Panc1 (cell line): ENCODE results near the gene TP53BP1.

ENCODE experiments used
- POLR2AphosphoS5 ChIP-seq: IDR thresholded peaks from 2 replicates; pipeline ENCODE4 v1.6.1; 2012; ENCODE audit warnings: mild to moderate bottlenecking, low read depth, low read length, moderate library complexity
- SIN3A ChIP-seq: IDR thresholded peaks from 2 replicates; pipeline ENCODE4 v1.6.1; 2012; ENCODE audit warnings: low read depth, mild to moderate bottlenecking, low read length, moderate library complexity, borderline replicate concordance; ENCODE audit not compliant: insufficient read depth
- TF ChIP-seq, protein P1 (sequence below): fragments of 450-650 bp; IDR thresholded peaks from 2 replicates; pipeline ENCODE4 v1.5.1; 2017; ENCODE audit warnings: mild to moderate bottlenecking
- TF ChIP-seq, protein P2 (sequence below), 2 experiments: IDR thresholded peaks; 2 replicates each; pipeline ENCODE4 v1.6.1; 2011 to 2012; ENCODE audit warnings: low read depth in 2 of 2, control low read depth in 1 of 2, low read length in 1 of 2, mild to moderate bottlenecking in 1 of 2, moderate library complexity in 1 of 2; ENCODE audit not compliant: insufficient read depth in 1 of 2

DNA sequence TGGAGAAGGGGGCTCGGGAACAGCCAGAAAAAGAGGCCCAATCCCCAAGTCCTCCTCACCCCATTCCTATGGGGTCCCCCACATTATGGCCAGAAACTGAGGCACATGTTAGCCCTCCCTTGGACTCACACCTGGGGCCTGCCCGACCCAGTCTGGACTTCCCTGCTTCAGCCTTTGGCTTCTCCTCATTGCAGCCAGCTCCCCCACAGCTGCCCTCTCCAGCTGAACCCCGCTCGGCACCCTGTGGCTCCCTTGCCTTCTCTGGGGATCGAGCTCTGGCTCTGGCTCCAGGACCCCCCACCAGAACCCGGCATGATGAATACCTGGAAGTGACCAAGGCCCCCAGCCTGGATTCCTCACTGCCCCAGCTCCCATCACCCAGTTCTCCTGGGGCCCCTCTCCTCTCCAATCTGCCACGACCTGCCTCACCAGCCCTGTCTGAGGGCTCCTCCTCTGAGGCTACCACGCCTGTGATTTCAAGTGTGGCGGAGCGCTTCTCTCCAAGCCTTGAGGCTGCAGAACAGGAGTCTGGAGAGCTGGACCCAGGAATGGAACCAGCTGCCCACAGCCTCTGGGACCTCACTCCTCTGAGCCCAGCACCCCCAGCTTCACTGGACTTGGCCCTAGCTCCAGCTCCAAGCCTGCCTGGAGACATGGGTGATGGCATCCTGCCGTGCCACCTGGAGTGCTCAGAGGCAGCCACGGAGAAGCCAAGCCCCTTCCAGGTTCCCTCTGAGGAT, 35.0 kb upstream of the TP53BP1 start:
- TF ChIP-seq, protein P1, sequence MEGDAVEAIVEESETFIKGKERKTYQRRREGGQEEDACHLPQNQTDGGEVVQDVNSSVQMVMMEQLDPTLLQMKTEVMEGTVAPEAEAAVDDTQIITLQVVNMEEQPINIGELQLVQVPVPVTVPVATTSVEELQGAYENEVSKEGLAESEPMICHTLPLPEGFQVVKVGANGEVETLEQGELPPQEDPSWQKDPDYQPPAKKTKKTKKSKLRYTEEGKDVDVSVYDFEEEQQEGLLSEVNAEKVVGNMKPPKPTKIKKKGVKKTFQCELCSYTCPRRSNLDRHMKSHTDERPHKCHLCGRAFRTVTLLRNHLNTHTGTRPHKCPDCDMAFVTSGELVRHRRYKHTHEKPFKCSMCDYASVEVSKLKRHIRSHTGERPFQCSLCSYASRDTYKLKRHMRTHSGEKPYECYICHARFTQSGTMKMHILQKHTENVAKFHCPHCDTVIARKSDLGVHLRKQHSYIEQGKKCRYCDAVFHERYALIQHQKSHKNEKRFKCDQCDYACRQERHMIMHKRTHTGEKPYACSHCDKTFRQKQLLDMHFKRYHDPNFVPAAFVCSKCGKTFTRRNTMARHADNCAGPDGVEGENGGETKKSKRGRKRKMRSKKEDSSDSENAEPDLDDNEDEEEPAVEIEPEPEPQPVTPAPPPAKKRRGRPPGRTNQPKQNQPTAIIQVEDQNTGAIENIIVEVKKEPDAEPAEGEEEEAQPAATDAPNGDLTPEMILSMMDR: no peak
- TF ChIP-seq POLR2AphosphoS5 (no peak), SIN3A (no peak)
- TF ChIP-seq, protein P2, sequence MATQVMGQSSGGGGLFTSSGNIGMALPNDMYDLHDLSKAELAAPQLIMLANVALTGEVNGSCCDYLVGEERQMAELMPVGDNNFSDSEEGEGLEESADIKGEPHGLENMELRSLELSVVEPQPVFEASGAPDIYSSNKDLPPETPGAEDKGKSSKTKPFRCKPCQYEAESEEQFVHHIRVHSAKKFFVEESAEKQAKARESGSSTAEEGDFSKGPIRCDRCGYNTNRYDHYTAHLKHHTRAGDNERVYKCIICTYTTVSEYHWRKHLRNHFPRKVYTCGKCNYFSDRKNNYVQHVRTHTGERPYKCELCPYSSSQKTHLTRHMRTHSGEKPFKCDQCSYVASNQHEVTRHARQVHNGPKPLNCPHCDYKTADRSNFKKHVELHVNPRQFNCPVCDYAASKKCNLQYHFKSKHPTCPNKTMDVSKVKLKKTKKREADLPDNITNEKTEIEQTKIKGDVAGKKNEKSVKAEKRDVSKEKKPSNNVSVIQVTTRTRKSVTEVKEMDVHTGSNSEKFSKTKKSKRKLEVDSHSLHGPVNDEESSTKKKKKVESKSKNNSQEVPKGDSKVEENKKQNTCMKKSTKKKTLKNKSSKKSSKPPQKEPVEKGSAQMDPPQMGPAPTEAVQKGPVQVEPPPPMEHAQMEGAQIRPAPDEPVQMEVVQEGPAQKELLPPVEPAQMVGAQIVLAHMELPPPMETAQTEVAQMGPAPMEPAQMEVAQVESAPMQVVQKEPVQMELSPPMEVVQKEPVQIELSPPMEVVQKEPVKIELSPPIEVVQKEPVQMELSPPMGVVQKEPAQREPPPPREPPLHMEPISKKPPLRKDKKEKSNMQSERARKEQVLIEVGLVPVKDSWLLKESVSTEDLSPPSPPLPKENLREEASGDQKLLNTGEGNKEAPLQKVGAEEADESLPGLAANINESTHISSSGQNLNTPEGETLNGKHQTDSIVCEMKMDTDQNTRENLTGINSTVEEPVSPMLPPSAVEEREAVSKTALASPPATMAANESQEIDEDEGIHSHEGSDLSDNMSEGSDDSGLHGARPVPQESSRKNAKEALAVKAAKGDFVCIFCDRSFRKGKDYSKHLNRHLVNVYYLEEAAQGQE (IDR thresholded peaks at IDR 0.05; ENCODE audit: insufficient read depth in 1 of 2, low read depth in 2 of 2, low read length in 1 of 2): no peak
